HG03196 (cell line): ENCODE data around the gene TRRAP.

Experiments
- ATAC-seq: cut with Tn5 transposase; IDR thresholded peaks from one replicate; pipeline ENCODE4 v1.9.1; 2021; ENCODE audit not compliant: unreplicated experiment

Gene TRRAP

DNA sequence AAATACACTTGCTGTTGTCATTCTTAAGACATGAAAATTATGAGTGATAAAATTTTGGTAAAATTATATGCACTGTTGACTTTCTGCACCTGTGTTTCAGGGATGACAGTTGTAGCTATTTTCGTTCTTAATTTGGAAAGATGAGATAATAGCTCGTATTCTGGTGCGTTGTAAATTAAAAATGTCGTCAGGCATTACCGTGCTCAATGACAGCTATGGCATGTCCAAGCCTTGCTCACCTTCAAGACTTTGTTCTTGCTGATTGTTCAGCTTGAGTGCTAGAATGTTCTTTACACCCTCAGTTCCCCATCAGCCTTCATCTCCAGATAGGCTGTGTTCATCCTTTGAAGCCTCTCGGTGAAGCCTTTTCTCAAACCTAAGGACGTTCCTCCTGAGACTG lies 21.5 kb downstream of the TRRAP start:
- no peak for ATAC-seq

DNA sequence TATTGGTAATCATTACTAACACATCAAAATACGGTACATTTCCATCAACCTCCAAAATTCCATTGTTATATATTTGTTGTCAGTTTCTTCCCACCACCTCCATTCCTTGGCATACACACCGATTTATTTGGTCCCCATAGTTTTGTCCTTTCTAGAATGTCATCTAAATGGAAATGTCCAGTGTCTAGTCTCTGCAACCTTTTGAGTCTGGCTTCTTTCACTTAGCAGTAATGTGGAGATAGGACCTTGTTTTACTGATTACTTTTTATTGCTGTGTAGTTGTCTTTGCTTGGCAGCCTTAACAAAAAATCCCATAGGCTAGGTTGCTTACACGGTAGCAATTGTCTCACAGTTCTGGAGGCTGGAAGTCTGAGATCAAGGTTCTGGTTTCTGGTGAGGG lies 22.5 kb downstream of the TRRAP start:
- no peak for ATAC-seq

DNA sequence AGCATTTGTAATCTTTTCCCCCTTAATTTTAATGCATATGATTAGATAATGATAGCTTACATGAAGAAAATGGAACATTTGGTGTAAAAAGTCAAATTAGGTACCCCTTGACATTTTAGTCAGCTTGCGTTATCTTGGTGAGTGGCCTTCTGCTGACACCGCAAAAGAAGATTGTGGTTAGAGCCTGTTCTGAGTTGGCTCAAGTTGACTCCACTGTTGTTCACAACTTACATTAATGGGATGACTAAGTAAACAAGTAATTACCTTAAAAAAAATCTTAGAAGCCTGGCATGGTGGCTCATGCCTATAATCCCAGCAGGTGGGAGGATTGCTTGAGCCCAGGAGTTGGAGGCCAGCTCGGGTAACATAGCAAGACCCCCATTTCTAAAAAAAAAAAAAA lies 24.2 kb downstream of the TRRAP start:
- ATAC-seq: no peak

DNA sequence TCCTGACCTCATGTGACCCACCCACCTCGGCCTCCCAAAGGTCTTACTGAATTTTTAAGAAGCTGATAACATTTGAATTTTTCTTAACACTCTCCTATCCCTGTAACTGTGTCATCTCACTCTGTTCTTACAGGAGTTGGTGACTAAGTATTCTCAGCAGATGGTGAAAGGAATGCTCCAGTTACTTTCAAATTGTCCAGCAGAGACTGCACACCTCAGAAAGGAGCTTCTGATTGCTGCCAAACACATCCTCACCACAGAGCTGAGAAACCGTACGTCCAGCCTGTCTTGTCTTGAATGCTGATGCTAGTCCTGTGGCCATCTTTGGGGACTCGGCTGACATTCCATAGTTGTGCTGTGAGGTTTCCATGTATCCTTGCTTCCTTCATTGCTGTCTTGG lies 24.9 kb downstream of the TRRAP start:
- ATAC-seq: no peak

DNA sequence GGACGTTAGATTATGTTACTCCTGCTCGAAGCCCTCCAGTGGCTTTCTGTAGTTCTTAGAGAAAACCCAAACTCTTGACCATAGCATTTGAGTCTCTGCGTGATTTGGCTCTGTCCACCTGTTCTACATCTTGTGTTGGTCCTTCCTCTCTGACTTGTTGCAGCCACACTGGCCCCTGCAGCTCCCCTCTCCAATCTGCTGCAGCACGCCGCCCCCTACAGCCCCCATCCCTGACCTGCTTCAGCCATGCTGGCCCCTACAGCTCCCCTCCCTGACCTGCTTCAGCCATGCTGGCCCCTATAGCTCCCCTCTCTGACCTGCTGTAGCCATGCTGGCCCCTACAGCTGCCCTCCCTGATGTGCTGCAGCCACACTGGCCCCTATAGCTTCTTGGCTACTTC lies 29.2 kb downstream of the TRRAP start:
- ATAC-seq: no peak

DNA sequence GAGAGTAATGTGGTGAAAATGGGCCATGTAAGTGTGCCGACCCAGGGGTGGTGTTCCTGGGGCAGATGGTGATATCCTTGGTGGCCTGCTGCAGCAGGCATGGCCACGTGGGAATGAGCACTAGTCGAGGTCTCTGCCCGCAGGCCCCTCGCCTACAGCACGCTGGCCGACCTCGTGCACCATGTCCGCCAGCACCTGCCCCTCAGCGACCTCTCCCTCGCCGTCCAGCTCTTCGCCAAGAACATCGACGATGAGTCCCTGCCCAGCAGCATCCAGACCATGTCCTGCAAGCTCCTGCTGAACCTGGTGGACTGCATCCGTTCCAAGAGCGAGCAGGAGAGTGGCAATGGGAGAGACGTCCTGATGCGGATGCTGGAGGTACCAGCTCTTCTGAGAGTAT lies 30.3 kb downstream of the TRRAP start:
- no peak for ATAC-seq

DNA sequence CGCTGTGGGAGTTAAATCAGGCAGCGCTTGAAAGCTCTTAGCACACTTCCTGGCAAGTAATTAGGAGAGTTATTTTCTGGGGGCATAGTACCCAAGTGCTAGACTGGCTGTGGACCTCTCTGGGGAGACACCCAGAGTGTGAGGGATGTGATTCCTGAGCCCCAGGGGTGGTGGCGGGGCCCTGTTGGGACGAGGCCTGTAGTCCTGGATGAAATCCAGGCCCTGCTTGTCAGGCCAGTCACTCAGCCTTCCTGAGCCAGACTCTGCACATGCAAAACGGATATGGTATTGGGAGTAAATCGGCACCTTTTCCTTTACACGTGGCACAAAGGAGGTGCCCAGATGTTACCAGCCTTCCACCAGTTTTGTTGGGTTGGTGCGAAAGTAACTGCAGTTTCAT lies 31.2 kb downstream of the TRRAP start:
- ATAC-seq: no peak

DNA sequence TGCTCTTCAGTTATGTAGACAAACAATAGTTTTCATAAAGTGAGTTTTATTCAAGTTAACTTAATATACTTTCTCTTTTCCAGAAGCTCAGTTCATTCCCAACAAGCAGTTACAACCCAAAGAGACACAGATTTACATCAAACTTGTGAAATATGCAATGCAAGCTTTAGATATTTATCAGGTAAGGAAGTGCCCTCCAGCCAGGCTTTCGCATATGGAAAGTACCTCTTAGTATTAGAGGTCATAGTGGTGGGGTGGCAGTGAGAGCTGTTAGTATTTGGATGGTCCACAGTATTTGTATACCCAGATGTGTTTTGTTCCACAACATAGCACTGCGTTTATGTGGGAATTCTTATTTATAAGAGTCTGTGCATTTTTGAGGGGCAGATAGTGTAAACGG lies 32.1 kb downstream of the TRRAP start:
- ATAC-seq: no peak

DNA sequence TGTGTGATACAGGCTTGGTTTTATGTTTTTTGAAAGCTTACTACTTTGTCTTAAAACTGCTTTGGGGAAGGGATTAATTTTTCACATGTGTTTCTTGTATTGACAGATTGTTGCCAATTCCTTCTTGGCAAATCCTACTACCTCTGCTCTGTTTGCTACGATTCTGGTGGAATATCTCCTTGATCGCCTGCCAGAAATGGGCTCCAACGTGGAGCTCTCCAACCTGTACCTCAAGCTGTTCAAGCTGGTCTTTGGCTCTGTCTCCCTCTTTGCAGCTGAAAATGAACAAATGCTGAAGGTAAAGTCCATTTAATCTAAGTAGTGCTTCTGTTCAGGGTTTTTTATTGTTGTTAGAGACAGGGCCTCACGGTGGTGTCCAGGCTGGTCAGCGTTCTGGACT lies 33.6 kb downstream of the TRRAP start:
- ATAC-seq: no peak

DNA sequence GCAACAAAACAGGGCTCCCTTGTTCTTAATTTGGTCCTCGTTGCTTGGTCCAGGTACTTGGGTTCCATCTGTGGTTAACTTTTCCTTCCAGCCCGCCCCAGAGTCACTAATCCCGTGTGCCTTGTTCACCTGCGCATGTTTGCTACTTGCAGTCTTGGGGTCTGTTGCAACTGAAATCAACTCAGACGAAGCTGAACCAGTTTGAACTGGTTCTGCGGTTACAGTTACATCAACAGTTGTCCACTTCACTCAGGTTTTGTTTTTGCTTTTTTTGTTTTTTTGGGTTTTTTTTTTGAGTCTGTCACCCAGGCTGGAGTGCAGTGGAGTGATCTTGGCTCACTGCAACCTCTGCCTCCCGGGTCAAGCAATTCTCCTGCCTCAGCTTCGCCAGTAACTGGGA lies 34.7 kb downstream of the TRRAP start:
- no peak for ATAC-seq

DNA sequence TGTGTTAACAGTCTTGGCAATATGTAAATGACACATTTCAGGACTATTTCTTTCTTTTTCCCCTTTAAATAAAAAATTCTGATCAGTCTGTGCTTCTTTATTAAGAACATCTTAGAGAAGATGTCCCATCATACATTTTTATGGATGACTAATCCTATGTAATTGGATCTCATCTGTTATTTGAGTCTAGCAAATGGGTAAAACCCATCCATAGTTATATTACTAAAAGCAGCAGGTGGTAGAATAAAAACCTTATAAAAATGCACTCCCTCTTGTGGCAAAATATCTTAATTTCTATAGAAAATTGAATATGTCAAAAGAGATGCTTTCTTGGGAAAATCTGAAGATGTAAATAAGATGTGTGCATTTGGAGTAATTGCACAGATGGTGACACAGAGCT lies 35.3 kb downstream of the TRRAP start:
- no peak for ATAC-seq

DNA sequence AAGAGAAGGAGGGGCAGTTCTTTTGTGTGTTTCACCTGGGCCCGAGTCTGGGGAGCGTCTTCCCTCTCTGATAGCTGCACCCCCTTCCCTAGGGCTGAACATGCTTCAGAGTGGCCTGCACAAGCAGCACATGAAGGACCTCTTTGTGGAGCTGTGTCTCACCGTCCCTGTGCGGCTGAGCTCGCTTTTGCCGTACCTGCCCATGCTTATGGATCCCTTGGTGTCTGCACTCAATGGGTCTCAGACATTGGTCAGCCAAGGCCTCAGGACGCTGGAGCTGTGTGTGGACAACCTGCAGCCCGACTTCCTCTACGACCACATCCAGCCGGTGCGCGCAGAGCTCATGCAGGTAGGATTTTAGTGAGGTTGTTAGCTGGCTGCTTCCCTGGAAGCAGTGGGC lies 39.0 kb downstream of the TRRAP start:
- ATAC-seq: no peak

DNA sequence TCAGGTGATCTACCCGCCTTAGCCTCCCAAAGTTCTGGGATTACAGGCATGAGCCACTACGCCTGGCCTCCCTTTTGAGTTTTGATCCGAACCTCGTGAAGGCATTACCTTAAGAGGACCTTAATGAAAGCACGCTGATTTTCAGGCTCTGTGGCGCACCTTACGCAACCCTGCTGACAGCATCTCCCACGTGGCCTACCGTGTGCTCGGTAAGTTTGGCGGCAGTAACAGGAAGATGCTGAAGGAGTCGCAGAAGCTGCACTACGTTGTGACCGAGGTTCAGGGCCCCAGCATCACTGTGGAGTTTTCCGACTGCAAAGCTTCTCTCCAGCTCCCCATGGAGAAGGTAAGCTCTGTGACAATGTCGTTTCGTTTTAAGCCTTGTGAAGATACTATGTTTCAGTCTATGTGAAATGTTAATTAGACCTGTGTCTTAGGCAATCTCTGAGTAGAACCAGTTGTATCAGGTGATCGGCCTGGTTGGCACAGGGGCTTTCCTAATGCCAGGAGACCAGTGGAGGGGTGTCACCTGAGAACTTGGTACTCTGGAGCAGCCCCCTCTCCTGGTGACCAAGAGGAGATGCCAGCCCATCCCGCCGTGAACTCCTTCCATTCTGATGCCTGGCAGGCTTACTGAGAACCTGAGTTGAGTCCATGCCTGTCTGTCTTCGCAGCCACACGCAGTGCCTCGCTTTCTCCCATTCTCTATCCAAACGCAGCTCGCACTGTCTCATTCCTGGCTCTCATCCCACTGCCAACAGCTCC lies 43.5 kb downstream of the TRRAP start:
- ATAC-seq: no peak

DNA sequence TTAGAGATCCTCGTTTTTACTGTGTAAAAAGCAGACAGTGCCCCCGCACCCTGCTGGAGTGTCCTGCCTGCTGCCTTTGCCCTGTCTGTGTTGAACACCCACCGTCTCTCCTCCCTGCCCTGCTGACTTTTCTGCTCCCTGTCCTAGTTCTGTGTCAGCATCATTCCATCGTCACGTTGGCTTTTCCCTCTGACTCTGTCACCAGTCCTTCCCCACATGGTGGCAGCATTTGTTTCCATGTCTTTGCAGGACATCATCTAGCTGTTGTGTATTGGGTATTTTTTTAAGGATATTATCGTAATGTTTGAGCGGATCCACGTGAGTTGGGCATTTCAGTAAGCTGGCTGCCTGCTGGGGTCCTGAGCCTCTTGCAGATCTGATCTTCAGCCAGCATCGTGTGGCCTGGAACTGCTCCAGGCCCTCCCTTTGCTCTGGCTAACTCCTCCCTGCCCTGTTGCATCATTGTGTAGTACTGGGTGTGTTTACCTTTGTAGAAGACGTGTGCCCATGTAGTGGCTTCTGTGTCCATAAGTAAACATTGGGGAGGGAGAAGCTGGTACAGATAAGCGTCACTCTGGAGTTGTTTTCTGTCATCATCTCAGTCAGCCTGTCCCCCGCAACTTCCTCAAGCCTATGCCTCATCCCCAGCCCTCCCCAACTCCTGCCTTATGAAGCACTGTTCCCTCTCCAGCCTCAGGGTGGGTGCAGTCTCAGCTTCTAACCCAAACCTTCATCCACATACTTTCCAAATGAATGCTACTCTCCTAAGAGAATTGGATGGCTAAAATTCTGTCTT lies 44.3 kb downstream of the TRRAP start:
- ATAC-seq: no peak

DNA sequence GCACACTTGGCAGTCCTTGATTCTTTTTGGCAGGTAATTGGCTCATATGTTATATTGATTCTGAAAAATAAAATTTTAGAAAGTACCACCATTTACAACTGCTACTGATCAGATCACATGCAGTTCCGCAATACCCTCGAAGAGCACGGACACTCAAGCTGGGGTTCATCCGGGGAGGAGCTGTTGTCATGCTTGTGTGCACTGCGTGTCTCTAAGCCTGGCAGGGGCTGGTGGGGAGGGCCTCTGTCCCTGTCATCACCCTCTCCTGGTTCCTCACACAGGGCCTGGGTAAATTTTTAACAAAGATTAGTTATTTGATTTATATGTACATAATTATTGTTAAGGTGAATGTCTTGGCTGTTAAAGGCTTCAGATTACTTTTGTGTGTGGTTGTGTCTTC lies 45.2 kb downstream of the TRRAP start:
- ATAC-seq: no peak

DNA sequence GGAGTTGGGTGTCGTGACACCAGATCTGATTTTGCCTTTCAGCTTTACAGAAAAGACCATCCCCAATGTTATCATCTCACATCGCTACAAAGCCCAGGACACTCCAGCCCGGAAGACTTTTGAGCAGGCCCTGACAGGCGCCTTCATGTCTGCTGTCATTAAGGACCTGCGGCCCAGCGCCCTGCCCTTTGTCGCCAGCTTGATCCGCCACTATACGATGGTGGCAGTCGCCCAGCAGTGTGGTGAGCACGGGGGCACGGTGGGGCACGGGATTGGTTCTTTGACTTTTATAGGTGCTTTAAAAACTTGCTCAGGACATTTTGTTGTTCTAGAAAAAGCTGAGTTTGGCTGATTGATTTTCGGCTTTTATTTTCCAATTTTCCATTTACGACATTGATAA lies 48.8 kb downstream of the TRRAP start:
- no peak for ATAC-seq

DNA sequence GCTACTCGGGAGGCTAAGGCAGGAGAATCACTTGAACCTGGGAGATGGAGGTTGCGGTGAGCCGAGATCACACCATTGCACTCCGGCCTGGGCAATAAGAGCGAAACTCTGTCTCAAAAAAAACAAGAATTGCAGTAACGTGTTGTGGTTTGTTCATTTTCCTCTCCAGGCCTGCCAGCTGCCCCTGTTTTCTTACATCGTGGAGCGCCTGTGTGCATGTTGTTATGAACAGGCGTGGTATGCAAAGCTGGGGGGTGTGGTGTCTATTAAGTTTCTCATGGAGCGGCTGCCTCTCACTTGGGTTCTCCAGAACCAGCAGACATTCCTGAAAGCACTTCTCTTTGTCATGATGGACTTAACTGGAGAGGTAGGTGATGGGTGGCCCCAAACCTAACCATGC lies 52.1 kb downstream of the TRRAP start:
- ATAC-seq: no peak

DNA sequence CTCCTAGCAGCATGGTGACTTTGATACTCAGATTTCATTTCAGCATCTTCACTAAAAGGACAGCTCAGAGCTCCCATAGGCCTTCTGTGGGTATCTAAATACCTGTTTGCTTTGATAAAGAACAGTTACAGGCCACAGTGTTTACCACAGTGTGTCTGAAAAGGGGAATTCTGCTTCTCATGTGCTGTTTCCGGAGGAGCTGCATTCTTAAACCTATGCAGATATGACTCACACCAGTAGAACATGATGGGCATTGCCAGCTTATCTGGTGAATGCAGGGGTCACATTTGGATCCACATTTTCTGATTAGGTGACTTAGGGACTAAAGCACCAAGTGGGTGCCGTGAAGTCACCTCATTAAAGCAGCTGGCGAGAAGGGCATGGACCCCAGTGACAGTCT lies 52.6 kb downstream of the TRRAP start:
- ATAC-seq: no peak

DNA sequence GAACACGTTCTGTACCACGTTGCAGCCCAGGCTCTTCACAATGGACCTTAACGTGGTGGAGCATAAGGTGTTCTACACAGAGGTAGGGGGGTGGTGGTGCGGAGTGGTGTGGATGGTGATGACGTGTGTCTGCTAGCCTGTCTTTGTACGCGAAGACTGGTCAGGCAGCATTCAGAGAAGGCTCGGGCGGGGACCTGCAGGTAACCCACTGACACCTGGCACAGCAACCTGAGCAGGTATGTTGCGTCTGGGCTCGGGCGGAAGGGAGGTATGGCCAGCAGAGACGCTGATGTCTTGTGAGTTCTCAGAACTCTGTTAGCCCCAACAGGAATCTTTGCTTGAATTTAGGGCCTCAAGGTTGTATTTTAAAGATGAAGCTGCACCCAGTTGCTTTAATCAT lies 55.0 kb downstream of the TRRAP start:
- ATAC-seq: no peak

DNA sequence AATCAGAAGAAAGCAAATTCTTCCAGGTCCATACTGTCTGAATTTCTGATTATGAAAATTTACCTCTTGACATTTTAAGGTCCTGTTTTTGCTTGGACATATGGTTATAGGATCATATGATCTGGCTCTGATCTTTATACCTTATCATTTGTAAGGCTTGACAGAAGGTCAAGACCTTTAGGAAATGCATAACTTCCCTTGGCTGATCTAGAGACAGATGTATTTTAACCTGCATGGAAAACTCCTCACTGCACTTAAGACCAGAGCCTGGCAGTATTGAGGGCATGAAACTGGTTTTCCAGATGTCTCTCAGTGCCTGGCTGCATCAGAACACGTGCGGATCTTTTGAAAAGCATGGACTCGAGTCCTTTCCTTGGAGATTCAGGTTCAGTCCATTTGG lies 55.9 kb downstream of the TRRAP start:
- no peak for ATAC-seq

DNA sequence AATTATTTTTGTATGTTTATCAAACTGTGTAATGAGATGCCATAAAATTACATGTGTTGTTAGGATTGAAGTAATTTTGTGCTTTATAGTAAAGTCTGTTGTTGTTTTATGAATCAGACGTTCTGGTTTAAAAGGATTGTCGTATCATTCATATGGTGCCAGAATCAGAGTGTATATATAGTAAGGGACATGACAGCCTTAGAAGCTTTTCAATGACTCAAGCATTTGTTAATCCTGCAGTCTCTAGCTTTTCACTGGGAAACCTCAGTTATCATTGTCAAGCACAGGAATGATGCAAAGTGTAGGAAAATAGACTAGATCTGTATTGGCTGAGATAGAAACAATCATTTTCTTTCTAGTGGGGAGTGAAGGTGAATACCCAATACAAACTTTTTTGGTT lies 57.5 kb downstream of the TRRAP start:
- no peak for ATAC-seq

DNA sequence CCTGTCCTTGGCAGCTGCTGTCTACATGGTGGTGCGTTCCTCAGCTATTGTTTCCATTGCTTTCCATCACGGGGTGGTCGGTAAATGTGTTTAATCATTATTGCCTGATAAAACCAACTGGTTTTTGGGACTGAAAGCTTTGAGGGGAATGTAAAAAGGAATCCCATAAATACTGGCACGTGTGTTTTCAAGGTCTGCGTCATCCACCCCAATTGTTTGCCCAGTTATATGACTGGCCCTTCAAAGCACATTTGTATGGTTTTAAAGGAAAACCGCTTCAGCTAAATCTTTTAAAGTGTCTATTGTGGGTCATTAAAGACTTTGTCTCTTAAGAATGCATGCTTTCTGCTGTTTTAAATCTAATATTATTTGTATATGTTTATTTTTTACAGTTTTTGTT lies 65.0 kb downstream of the TRRAP start:
- no peak for ATAC-seq

DNA sequence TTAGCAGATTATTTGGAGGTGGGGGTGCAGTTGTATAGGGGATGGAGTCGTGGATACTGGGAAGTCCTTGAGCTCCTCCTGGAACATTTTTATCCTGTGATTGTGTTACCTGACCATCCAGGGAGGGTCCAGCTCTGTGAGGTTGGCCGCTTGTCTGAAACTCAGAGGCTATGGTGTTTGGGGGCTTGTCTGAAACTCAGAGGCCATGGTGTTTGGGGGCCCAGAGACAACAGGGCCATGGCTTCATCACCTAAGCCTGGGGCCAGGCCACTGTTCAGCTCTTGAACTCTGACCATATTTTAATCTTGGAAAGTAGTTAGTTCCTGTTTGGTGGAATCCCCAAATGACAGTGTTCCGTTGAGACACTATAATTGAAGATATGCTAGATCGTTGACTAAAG lies 66.1 kb downstream of the TRRAP start:
- ATAC-seq: no peak
